RWPE1 (cell line): ENCODE measurements around the gene BSPRY.
A peak's percentile ranks its signal among the peaks of the same experiment; 100 is the strongest.
"Not testable (repeated sequence)": the region's sequence is repeated elsewhere in the genome, so short reads cannot be mapped to it uniquely, and the experiment has no call there.

Source experiments
- CTCF ChIA-PET: fragments of 350-600 bp; sonication (Branson Sonifier 250); formaldehyde crosslinking; extraction: SDS; loops from one replicate; lab custom pipeline; 2021; lab: Yijun Ruan, JAX
- POLR2A ChIA-PET: fragments of 400-600 bp; formaldehyde crosslinking; extraction: SDS; loops from one replicate; lab custom pipeline; 2020; ENCODE audit warnings: antibody characterized with exemption; ENCODE audit not compliant: low non-redundant PET; lab: Yijun Ruan, JAX
- DNase-seq: peaks from one replicate; pipeline ENCODE4 v3.0.0; 2012; ENCODE audit warnings: low spot score
- H3K27ac ChIP-seq: fragments of 450-650 bp; 2 replicates; pipeline ENCODE4 v1.5.1; 2017
- CTCF ChIP-seq: fragments of 450-650 bp; conservative IDR thresholded peaks from 2 replicates; pipeline ENCODE4 v1.5.1; 2017; ENCODE audit warnings: low read depth, mild to moderate bottlenecking

The BSPRY gene

GRCh38 chr9:113376634-113377567 lies 27.6 kb downstream of the BSPRY start, which contains the start of gene HDHD3:
Gene HDHD3, minus strand, starts transcription at chr9:113376986. Its CDS starts 2,632 bp downstream, at chr9:113374354.
- POLR2A ChIA-PET, result interaction anchor here (0.6 to 2.0 kb wide), 5 partner anchors 14 to 124 kb away, joined by 3 to 20 read pairs (median 3); partner anchors contain the start of genes ALAD and POLE3
- H3K27ac ChIP-seq, result peak within 1 kb of the TSS; percentile 81
- TF ChIP-seq CTCF, result no peak
- DNase-seq, result peak; percentile 97
- CTCF ChIA-PET, result interaction anchor here (0.6 kb wide), 1 partner anchor 10 kb away, joined by 4 read pairs; no protein-coding TSS in a partner anchor

GRCh38 chr9:113379094-113379828 lies 29.9 kb downstream of the BSPRY start:
- CTCF ChIA-PET, POLR2A ChIA-PET, H3K27ac ChIP-seq, DNase-seq: not testable (repeated sequence)

- CTCF ChIA-PET, DNase-seq, POLR2A ChIA-PET, H3K27ac ChIP-seq: not testable (repeated sequence)
Measured at GRCh38 chr9:113379829-113380210, 30.5 kb downstream of the BSPRY start.

GRCh38 chr9:113380869-113381378 lies 31.6 kb downstream of the BSPRY start:
- TF ChIP-seq CTCF, result no peak
- no peak overlapping the region for H3K27ac ChIP-seq
- POLR2A ChIA-PET, result no interaction called here
- CTCF ChIA-PET, result no interaction called here
- no peak for DNase-seq

GRCh38 chr9:113381441-113381840 lies 32.1 kb downstream of the BSPRY start:
- POLR2A ChIA-PET, DNase-seq, H3K27ac ChIP-seq: not testable (repeated sequence)
- CTCF ChIA-PET, result interaction anchor here (0.6 kb wide), 1 partner anchor 183 kb away, joined by 7 read pairs; no protein-coding TSS in a partner anchor

GRCh38 chr9:113381909-113382411 lies 32.6 kb downstream of the BSPRY start:
- TF ChIP-seq CTCF, result no peak
- ChIA-PET CTCF (interaction anchor here (0.6 to 1.2 kb wide), 2 partner anchors 16 to 182 kb away, joined by 3 to 7 read pairs; no protein-coding TSS in a partner anchor), POLR2A (no interaction called here)
- DNase-seq, result peak; percentile 55
- no peak overlapping the region for H3K27ac ChIP-seq

- no peak for DNase-seq
- ChIA-PET POLR2A (no interaction called here), CTCF (interaction anchor here (1.1 to 2.0 kb wide), 2 partner anchors 15 to 78 kb away, joined by 6 read pairs; partner anchors contain the start of gene ALAD)
- TF ChIP-seq CTCF, result no peak
- no peak overlapping the region for H3K27ac ChIP-seq
Measured at GRCh38 chr9:113386571-113387393, 37.4 kb downstream of the BSPRY start.
